HUES64 (cell line): ENCODE results near the gene SIGLEC1.

ENCODE experiments used
- H3K27ac ChIP-seq: 2 replicates; pipeline ENCODE4 v1.7.0; 2013; ENCODE audit warnings: low read depth, low read length, inconsistent platforms
- H3K27me3 ChIP-seq: 2 replicates; pipeline ENCODE4 v1.6.1; 2013; ENCODE audit warnings: mild to moderate bottlenecking, low read length; ENCODE audit not compliant: insufficient read depth
- H3K36me3 ChIP-seq: 2 replicates; pipeline ENCODE4 v1.6.1; 2013; ENCODE audit warnings: mild to moderate bottlenecking, low read length; ENCODE audit not compliant: insufficient read depth
- H3K4me1 ChIP-seq: 2 replicates; pipeline ENCODE4 v1.6.1; 2013; ENCODE audit warnings: mild to moderate bottlenecking, low read length, moderate library complexity; ENCODE audit not compliant: insufficient read depth
- H3K4me3 ChIP-seq: 2 replicates; pipeline ENCODE4 v1.5.1; 2013; ENCODE audit warnings: mild to moderate bottlenecking, low read length, moderate library complexity
- H3K9ac ChIP-seq: 2 replicates; pipeline ENCODE4 v1.6.1; 2013; ENCODE audit warnings: mild to moderate bottlenecking, low read depth, low read length
- H3K9me3 ChIP-seq: 2 replicates; pipeline ENCODE4 v1.6.1; 2013; ENCODE audit warnings: low read depth, low read length; ENCODE audit not compliant: insufficient read depth
- WGBS: fragments of 150-250, 120-280 bp; methylation state at CpG from one replicate; pipeline ENCODE4 v1.1.7; 2013; ENCODE audit warnings: missing lambda C conversion rate; 5-methylcytosine and 5-hydroxymethylcytosine counted together

The SIGLEC1 gene

GRCh38 chr20:3733119-3733995 lies 21.0 kb upstream of the SIGLEC1 start:
- Histone ChIP-seq H3K4me1 (no peaks in the 10 kb centered on the region; the same call in 1 of the 2 replicates), H3K36me3 (no peaks in the 10 kb centered on the region), H3K9ac (peak overlapping the region; percentile 55), H3K27me3 (peaks cover 31% of the 10 kb centered on the region), H3K4me3 (peak overlapping the region; percentile 49), H3K27ac (no peak overlapping the region), H3K9me3 (no peaks in the 10 kb centered on the region)
- WGBS: 93% methylated on average over 20 of the region's 20 CpGs

- Histone ChIP-seq H3K9me3 (no peaks in the 10 kb centered on the region), H3K4me1 (no peaks in the 10 kb centered on the region; the same call in 1 of the 2 replicates), H3K4me3 (peak within 1 kb of the TSS; percentile 49), H3K9ac (peak within 1 kb of the TSS; percentile 55), H3K27me3 (peaks cover 36% of the 10 kb centered on the region), H3K36me3 (no peaks in the 10 kb centered on the region), H3K27ac (no peak within 1 kb of the TSS)
- WGBS: 15% methylated on average over 64 of the region's 67 CpGs
These were observed 20.1 kb upstream of the SIGLEC1 start, which contains the start of gene HSPA12B for GRCh38 chr20:3732327-3733118. TSS of gene HSPA12B (plus strand) at chr20:3732685. CDS start at chr20:3738675, 5,990 bp downstream.

- Histone ChIP-seq H3K4me3 (no peak overlapping the region), H3K27me3 (peaks cover 42% of the 10 kb centered on the region)
These were observed 19.5 kb upstream of the SIGLEC1 start for GRCh38 chr20:3731944-3732326.

GRCh38 chr20:3730803-3731672 lies 18.6 kb upstream of the SIGLEC1 start:
- Histone ChIP-seq H3K36me3 (no peaks in the 10 kb centered on the region), H3K9ac (no peak overlapping the region), H3K4me3 (no peak overlapping the region), H3K9me3 (no peaks in the 10 kb centered on the region), H3K4me1 (no peaks in the 10 kb centered on the region; the same call in 1 of the 2 replicates), H3K27me3 (peaks cover 43% of the 10 kb centered on the region), H3K27ac (no peak overlapping the region)
- 88% methylated on average over 12 of the region's 12 CpGs for WGBS

More at GRCh38 chr20:3731944-3732326, 19.5 kb upstream of the SIGLEC1 start:
- Histone ChIP-seq H3K9ac (no peak overlapping the region), H3K4me1 (no peaks in the 10 kb centered on the region; the same call in 1 of the 2 replicates), H3K27ac (no peak overlapping the region), H3K9me3 (no peaks in the 10 kb centered on the region), H3K36me3 (no peaks in the 10 kb centered on the region)
- WGBS: 64% methylated on average over 16 of the region's 16 CpGs

- no peak overlapping the region for H3K4me3 ChIP-seq
- H3K36me3 ChIP-seq: no peaks in the 10 kb centered on the region
- H3K9me3 ChIP-seq: no peaks in the 10 kb centered on the region
- no peak overlapping the region for H3K9ac ChIP-seq
- H3K27ac ChIP-seq: no peak overlapping the region
- 89% methylated on average over 8 of the region's 8 CpGs for WGBS
- peaks cover 43% of the 10 kb centered on the region for H3K27me3 ChIP-seq
- H3K4me1 ChIP-seq: no peaks in the 10 kb centered on the region; the same call in 1 of the 2 replicates
These were observed 17.6 kb upstream of the SIGLEC1 start for GRCh38 chr20:3729811-3730540.

- WGBS: 96% methylated on average over 6 of the region's 6 CpGs
- Histone ChIP-seq H3K9me3 (no peaks in the 10 kb centered on the region), H3K27me3 (peaks cover 43% of the 10 kb centered on the region), H3K36me3 (no peaks in the 10 kb centered on the region), H3K27ac (no peak overlapping the region), H3K4me3 (no peak overlapping the region), H3K9ac (no peak overlapping the region), H3K4me1 (no peaks in the 10 kb centered on the region; the same call in 1 of the 2 replicates)
These were observed 17.0 kb upstream of the SIGLEC1 start for GRCh38 chr20:3729378-3729777.

- no peaks in the 10 kb centered on the region for H3K36me3 ChIP-seq
- no peaks in the 10 kb centered on the region; the same call in 1 of the 2 replicates for H3K4me1 ChIP-seq
- H3K27ac ChIP-seq: no peak overlapping the region
- no peaks in the 10 kb centered on the region for H3K9me3 ChIP-seq
- H3K27me3 ChIP-seq: peaks cover 43% of the 10 kb centered on the region
- H3K4me3 ChIP-seq: no peak overlapping the region
- 88% methylated on average over 3 of the region's 3 CpGs for WGBS
- no peak overlapping the region for H3K9ac ChIP-seq
These were observed 16.5 kb upstream of the SIGLEC1 start for GRCh38 chr20:3728876-3729275.

- H3K27me3 ChIP-seq: peaks cover 38% of the 10 kb centered on the region
- H3K9ac ChIP-seq: no peak overlapping the region
- no peaks in the 10 kb centered on the region for H3K36me3 ChIP-seq
- H3K4me3 ChIP-seq: no peak overlapping the region
- H3K9me3 ChIP-seq: no peaks in the 10 kb centered on the region
- 91% methylated on average over 5 of the region's 5 CpGs for WGBS
- H3K4me1 ChIP-seq: no peaks in the 10 kb centered on the region; the same call in 1 of the 2 replicates
- H3K27ac ChIP-seq: no peak overlapping the region
These were observed 16.0 kb upstream of the SIGLEC1 start for GRCh38 chr20:3728354-3728753.

GRCh38 chr20:3727401-3728021 lies 15.1 kb upstream of the SIGLEC1 start:
- no peaks in the 10 kb centered on the region for H3K36me3 ChIP-seq
- peaks cover 29% of the 10 kb centered on the region for H3K27me3 ChIP-seq
- H3K4me1 ChIP-seq: no peaks in the 10 kb centered on the region; the same call in 1 of the 2 replicates
- no peak overlapping the region for H3K9ac ChIP-seq
- no peak overlapping the region for H3K4me3 ChIP-seq
- no peak overlapping the region for H3K27ac ChIP-seq
- 61% methylated on average over 11 of the region's 11 CpGs for WGBS
- H3K9me3 ChIP-seq: no peaks in the 10 kb centered on the region

- 82% methylated on average over 3 of the region's 4 CpGs for WGBS
- peaks cover 15% of the 10 kb centered on the region; the same call in 1 of the 2 replicates for H3K27me3 ChIP-seq
- H3K36me3 ChIP-seq: no peaks in the 10 kb centered on the region
- no peak overlapping the region for H3K27ac ChIP-seq
- peaks cover 4% of the 10 kb centered on the region; the same call in 1 of the 2 replicates for H3K4me1 ChIP-seq
- no peaks in the 10 kb centered on the region for H3K9me3 ChIP-seq
- no peak overlapping the region for H3K9ac ChIP-seq
- H3K4me3 ChIP-seq: no peak overlapping the region
These were observed 12.0 kb upstream of the SIGLEC1 start for GRCh38 chr20:3724356-3724755.
